Endothelial cell of umbilical vein (primary cell): Measurements from ENCODE around the gene ATP5PO. TPM values are rescaled to one million over a fixed set of nuclear protein-coding genes. Genes with fewer than 3 reads are reported as not detected.

Experiments used
- BruUV-seq: library from RNA; stranded (reverse); fragments of 400-500 nt; replicated peaks from 2 replicates; lab custom pipeline; 2021; lab: Mats Ljungman, UMichigan
- CTCF ChIA-PET: fragments of 300-600, 350-600 bp; sonication (Branson Sonifier 250); formaldehyde crosslinking; loops from one replicate; lab custom pipeline; 2021; ENCODE audit warnings: antibody characterized with exemption, inconsistent platforms; lab: Charles Lee
- POLR2A ChIA-PET: fragments of 300-600, 350-600 bp; sonication (Branson Sonifier 250); formaldehyde crosslinking; loops from one replicate; lab custom pipeline; 2021; ENCODE audit warnings: antibody characterized with exemption, inconsistent platforms; lab: Charles Lee
- DNase-seq: peaks from one replicate; pipeline ENCODE4 v3.0.0-alpha.2; 2011; ENCODE audit warnings: low read depth, low spot score
- FAIRE-seq: peaks from 2 replicates; lab custom pipeline; 2011; peaks lifted over from hg19 to GRCh38; lab: Jason Lieb, UNC
- H2AFZ ChIP-seq: 2 replicates; pipeline ENCODE4 v1.6.0; 2012; ENCODE audit warnings: low read depth, low read length, control low read depth, inconsistent platforms
- H3K27ac ChIP-seq: 2 replicates; pipeline ENCODE4 v1.5.1; 2011; ENCODE audit warnings: low read depth, mild to moderate bottlenecking, control low read depth, low read length, moderate library complexity; ENCODE audit not compliant: insufficient read depth
- H3K27me3 ChIP-seq, 2 experiments: 2 replicates each; pipeline versions ENCODE4 v1.6.0 to v1.6.1; 2011; ENCODE audit warnings: low read length in 2 of 2, mixed read lengths in 1 of 2; ENCODE audit not compliant: control insufficient read depth in 2 of 2, insufficient read depth in 2 of 2
- H3K36me3 ChIP-seq, 2 experiments: 2 replicates in 1 of 2; 3 replicates in 1 of 2; pipeline ENCODE4 v1.5.1; 2011; ENCODE audit warnings: low read length in 2 of 2, mild to moderate bottlenecking in 1 of 2, moderate library complexity in 1 of 2; ENCODE audit not compliant: control insufficient read depth in 2 of 2, insufficient read depth in 2 of 2; ENCODE audit errors: extremely low read depth in 1 of 2
- H3K4me1 ChIP-seq: 3 replicates; pipeline ENCODE4 v1.5.1; 2011; ENCODE audit warnings: mild to moderate bottlenecking, low read length; ENCODE audit not compliant: control insufficient read depth, insufficient read depth; ENCODE audit errors: extremely low read depth
- H3K4me2 ChIP-seq: 2 replicates; pipeline ENCODE4 v1.6.1; 2011; ENCODE audit warnings: low read length, control low read depth, mixed read lengths; ENCODE audit not compliant: insufficient read depth
- H3K4me3 ChIP-seq, 3 experiments: fragments of 200-600 bp in 1 of 3; sonication (generic), shearing (Covaris generic) in 1 of 3; replicated peaks in 1 of 3; 2 replicates each; pipeline ENCODE4 v1.5.1; 2011 to 2016; ENCODE audit warnings: control low read depth in 3 of 3, low read length in 3 of 3, mild to moderate bottlenecking in 2 of 3, inconsistent platforms in 1 of 3, low read depth in 1 of 3, moderate library complexity in 1 of 3; ENCODE audit not compliant: insufficient read depth in 1 of 3
- H3K79me2 ChIP-seq: 2 replicates; pipeline ENCODE4 v1.6.0; 2012; ENCODE audit warnings: low read length, inconsistent platforms; ENCODE audit not compliant: control insufficient read depth, insufficient read depth
- H3K9ac ChIP-seq: replicated peaks from 2 replicates; pipeline ENCODE3; 2011; ENCODE audit warnings: low read length, control low read depth; ENCODE audit not compliant: insufficient read depth; ENCODE audit errors: extremely low read depth
- H3K9me1 ChIP-seq: replicated peaks from 3 replicates; pipeline ENCODE4 v1.6.0; 2011; ENCODE audit warnings: mild to moderate bottlenecking, low read length; ENCODE audit not compliant: control insufficient read depth, insufficient read depth; ENCODE audit errors: extremely low read depth
- H3K9me3 ChIP-seq: replicated peaks from 2 replicates; pipeline ENCODE4 v1.5.1; 2012; ENCODE audit warnings: low read length, inconsistent platforms; ENCODE audit not compliant: control insufficient read depth, insufficient read depth
- H4K20me1 ChIP-seq: replicated peaks from 2 replicates; pipeline ENCODE3; 2011; ENCODE audit warnings: mild to moderate bottlenecking, low read length; ENCODE audit not compliant: control insufficient read depth, insufficient read depth; ENCODE audit errors: extremely low read depth
- EZH2 ChIP-seq: IDR thresholded peaks from 2 replicates; pipeline ENCODE4 v1.6.1; 2012; ENCODE audit warnings: borderline replicate concordance, low read depth, mild to moderate bottlenecking, moderate library complexity, low read length, inconsistent platforms; ENCODE audit not compliant: severe bottlenecking
- FOS ChIP-seq: IDR thresholded peaks from 2 replicates; pipeline ENCODE4 v1.6.1; 2011; ENCODE audit warnings: mild to moderate bottlenecking, low read length, moderate library complexity, borderline replicate concordance; ENCODE audit not compliant: insufficient read depth
- GATA2 ChIP-seq: IDR thresholded peaks from 2 replicates; pipeline ENCODE4 v1.7.0; 2011; ENCODE audit warnings: low read depth, mild to moderate bottlenecking, moderate library complexity, mixed read lengths, low read length; ENCODE audit not compliant: insufficient read length, insufficient read depth
- JUN ChIP-seq: IDR thresholded peaks from 2 replicates; pipeline ENCODE4 v1.6.1; 2011; ENCODE audit warnings: borderline replicate concordance, low read depth; ENCODE audit not compliant: insufficient read length, insufficient read depth
- MYC ChIP-seq: IDR thresholded peaks from one replicate; pipeline ENCODE4 v1.6.1; 2011; ENCODE audit warnings: mild to moderate bottlenecking, low read depth, low read length
- POLR2A ChIP-seq: IDR thresholded peaks from 2 replicates; pipeline ENCODE4 v1.6.1; 2012; ENCODE audit warnings: low read depth, mild to moderate bottlenecking, control low read depth, low read length
- POLR2AphosphoS5 ChIP-seq: IDR thresholded peaks from 2 replicates; pipeline ENCODE4 v1.6.1; 2012; ENCODE audit warnings: low read depth, mild to moderate bottlenecking, control low read depth, low read length, moderate library complexity; ENCODE audit not compliant: insufficient read depth
- dilution Hi-C: fragments of 300-500 bp; cut with MboI; formaldehyde crosslinking; loops from one replicate; pipeline ENCODE4 v1.15.0; 2019; ENCODE audit warnings: low sequenced_read_pairs; ENCODE audit not compliant: extremely low pct_ligation_motif_present
- intact Hi-C: fragments of 100-400 bp; cut with micrococcal nuclease; formaldehyde crosslinking; loops from one replicate; pipeline ENCODE4 v1.10.0; 2022
- polyA plus RNA-seq, 4 experiments: library from polyadenylated mRNA; depleted of rRNA in 3 of 4; stranded (reverse) in 3 of 4; unstranded in 1 of 4; fragments of >200 nt; gene quantifications; 2 replicates each; pipeline versions ENCODE4 v1.2.1 to v1.2.3, GENCODE V29; 2011 to 2012; ENCODE audit warnings: missing spikeins in 1 of 4
- total RNA-seq: library from RNA; stranded (reverse); gene quantifications from 2 replicates; pipeline ENCODE4 v1.2.3, GENCODE V29; 2021
- TF ChIP-seq, protein P1 (sequence below), 2 donors: IDR thresholded peaks; 1 replicate in 1 of 2; 2 replicates in 1 of 2; pipeline ENCODE4 v1.5.1; 2011; ENCODE audit warnings: low read length in 2 of 2, mild to moderate bottlenecking in 2 of 2, moderate library complexity in 2 of 2, control low read depth in 1 of 2, inconsistent platforms in 1 of 2, low read depth in 1 of 2; ENCODE audit not compliant: insufficient read depth in 1 of 2; ENCODE audit errors: extremely low read depth in 1 of 2
- TF ChIP-seq, protein P2 (sequence below): IDR thresholded peaks from 2 replicates; pipeline ENCODE4 v1.6.1; 2011; ENCODE audit not compliant: insufficient read depth, insufficient read length

ATP5PO gene
- total and polyA plus RNA-seq, 2 donors (not counting 3 experiments of a cell fraction or from before 2014, with no cell fraction given), result 187 to 207 TPM

DNA sequence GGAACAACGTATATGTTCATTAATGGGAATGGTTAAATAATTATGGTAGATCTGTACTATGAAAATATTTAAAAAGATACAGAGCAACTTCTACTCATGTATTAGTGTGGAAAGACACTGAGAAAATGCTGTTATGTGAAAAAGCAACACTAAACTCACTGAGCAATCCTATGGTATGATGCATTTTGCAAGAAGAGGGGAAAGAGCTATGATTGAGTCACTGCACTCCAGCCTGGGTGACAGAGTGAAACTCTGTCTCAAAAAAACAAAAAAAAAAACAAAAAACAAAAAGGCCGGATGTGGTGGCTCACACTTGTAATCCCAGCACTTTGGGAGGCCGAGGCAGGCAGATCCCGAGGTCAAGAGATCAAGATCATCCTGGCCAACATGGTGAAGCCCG is 44.4 kb downstream of the ATP5PO start:
- no peak for FAIRE-seq
- no peaks in the 10 kb centered on the region for H3K4me1 ChIP-seq
- TF ChIP-seq, protein P1, sequence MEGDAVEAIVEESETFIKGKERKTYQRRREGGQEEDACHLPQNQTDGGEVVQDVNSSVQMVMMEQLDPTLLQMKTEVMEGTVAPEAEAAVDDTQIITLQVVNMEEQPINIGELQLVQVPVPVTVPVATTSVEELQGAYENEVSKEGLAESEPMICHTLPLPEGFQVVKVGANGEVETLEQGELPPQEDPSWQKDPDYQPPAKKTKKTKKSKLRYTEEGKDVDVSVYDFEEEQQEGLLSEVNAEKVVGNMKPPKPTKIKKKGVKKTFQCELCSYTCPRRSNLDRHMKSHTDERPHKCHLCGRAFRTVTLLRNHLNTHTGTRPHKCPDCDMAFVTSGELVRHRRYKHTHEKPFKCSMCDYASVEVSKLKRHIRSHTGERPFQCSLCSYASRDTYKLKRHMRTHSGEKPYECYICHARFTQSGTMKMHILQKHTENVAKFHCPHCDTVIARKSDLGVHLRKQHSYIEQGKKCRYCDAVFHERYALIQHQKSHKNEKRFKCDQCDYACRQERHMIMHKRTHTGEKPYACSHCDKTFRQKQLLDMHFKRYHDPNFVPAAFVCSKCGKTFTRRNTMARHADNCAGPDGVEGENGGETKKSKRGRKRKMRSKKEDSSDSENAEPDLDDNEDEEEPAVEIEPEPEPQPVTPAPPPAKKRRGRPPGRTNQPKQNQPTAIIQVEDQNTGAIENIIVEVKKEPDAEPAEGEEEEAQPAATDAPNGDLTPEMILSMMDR (IDR thresholded peaks at IDR 0.05; ENCODE audit: extremely low read depth in 1 of 2, insufficient read depth in 1 of 2, low read depth in 1 of 2, low read length in 2 of 2), result no peak
- TF ChIP-seq FOS, result no peak
- no peak for TF ChIP-seq MYC
- no peak for TF ChIP-seq POLR2A
- TF ChIP-seq JUN, result no peak
- TF ChIP-seq GATA2, result no peak
- no peak for TF ChIP-seq POLR2AphosphoS5
- TF ChIP-seq, protein P2, sequence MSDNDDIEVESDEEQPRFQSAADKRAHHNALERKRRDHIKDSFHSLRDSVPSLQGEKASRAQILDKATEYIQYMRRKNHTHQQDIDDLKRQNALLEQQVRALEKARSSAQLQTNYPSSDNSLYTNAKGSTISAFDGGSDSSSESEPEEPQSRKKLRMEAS, result no peak
- no peak for TF ChIP-seq EZH2
- H3K9me3 ChIP-seq, result no peaks in the 10 kb centered on the region
- no peak for DNase-seq
- intact Hi-C loops (no loop called here), dilution Hi-C loops (no loop called here)
- peaks cover 0 to 2% of the 10 kb centered on the region in 2 experiments for H3K27me3 ChIP-seq
- no peak overlapping the region for H3K27ac ChIP-seq
- no peak overlapping the region for H2AFZ ChIP-seq
- H4K20me1 ChIP-seq, result no peaks in the 10 kb centered on the region
- H3K4me2 ChIP-seq, result no peak overlapping the region
- no peaks in the 10 kb centered on the region for H3K79me2 ChIP-seq
- no peak overlapping the region for H3K4me3 ChIP-seq
- no peaks in the 10 kb centered on the region for H3K36me3 ChIP-seq
- no TSS peak for BruUV-seq
- CTCF ChIA-PET, result no interaction called here
- POLR2A ChIA-PET, result no interaction called here
- H3K9me1 ChIP-seq, result no peaks in the 10 kb centered on the region
- H3K9ac ChIP-seq, result no peak overlapping the region
